ENCODE results near the gene H2BK1. TPM values are rescaled to one million over a fixed set of nuclear protein-coding genes. Genes with fewer than 3 reads are reported as not detected.
A peak's percentile ranks its signal among the peaks of the same experiment; 100 is the strongest.

Gene H2BK1
- total RNA-seq, 1 donor from 2014 or later: not detected

DNA sequence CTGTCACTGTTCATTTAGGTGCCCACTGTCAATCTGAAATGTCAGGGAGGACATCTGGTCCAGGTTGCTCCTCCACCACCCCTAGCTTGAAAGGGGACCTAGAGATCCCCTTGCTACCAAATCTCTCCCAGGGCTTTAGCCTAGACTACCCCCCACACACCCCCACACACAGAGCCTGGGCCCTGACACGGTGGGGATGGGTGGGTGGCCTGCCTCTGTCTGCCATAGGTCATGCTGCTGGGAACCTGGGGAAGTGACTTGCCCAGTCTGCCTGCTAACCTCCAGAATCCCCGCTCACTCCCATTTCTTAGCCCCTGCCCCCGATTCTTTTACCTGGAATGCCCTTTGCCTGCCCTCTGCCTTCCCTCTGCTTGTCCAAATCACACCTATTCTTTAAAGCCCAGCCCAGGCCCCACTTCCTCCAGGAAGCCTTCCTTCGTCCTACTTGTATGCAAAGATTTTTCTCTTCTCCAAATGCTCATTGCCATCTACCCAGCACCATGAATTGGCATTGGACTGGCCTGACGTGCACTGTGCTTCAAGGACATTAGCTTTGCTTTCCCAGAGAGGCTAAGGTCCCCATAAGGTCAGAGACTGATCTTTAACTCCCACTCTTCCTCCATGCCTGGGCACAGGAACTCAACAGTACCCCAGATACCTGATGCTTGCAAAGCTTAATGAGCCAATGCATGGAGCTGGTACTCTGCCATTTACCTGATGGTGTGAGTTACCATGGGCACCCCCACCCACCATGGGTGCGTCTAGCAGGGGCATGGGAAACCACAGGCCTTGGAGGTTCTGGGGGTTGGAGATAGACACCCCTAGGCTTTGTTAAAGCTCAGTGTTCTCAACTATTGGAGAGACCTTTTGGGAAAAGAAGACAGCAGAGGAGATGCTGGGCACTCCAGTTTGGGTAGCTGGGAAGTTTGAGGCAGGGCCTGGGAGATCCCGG lies 40.2 kb upstream of the H2BK1 start:
- peak overlapping the region; percentile 98 for H3K27ac Mint-ChIP-seq

GRCh38 chr7:151249732-151250072 lies 39.4 kb upstream of the H2BK1 start:
- H3K27me3 Mint-ChIP-seq (ENCODE audit: low read depth): no peaks in the 10 kb centered on the region
- peak overlapping the region; percentile 98 for H3K27ac Mint-ChIP-seq
- H3K4me3 Mint-ChIP-seq: peak overlapping the region; percentile 68
- no peaks in the 10 kb centered on the region for H3K36me3 Mint-ChIP-seq
- no peak for DNase-seq (ENCODE audit: low spot score in 2 of 2, unreplicated experiment in 2 of 2)
- no peak for TF ChIP-seq CTCF (IDR thresholded peaks at IDR 0.05; ENCODE audit: unreplicated experiment)
- H3K4me1 Mint-ChIP-seq: peaks cover 75% of the 10 kb centered on the region
- H3K9me3 Mint-ChIP-seq: no peaks in the 10 kb centered on the region

More for the DNA sequence above, 40.2 kb upstream of the H2BK1 start:
- DNase-seq (ENCODE audit: low spot score in 2 of 2, unreplicated experiment in 2 of 2): no peak
- peak overlapping the region; percentile 71 for H3K4me3 Mint-ChIP-seq
- no peaks in the 10 kb centered on the region for H3K9me3 Mint-ChIP-seq
- no peak for TF ChIP-seq CTCF (IDR thresholded peaks at IDR 0.05; ENCODE audit: unreplicated experiment)
- peaks cover 1% of the 10 kb centered on the region for H3K27me3 Mint-ChIP-seq (ENCODE audit: low read depth)
- H3K36me3 Mint-ChIP-seq: no peaks in the 10 kb centered on the region
- peaks cover 72% of the 10 kb centered on the region for H3K4me1 Mint-ChIP-seq

- Mint-ChIP-seq H3K9me3 (no peaks in the 10 kb centered on the region), H3K4me1 (peaks cover 76% of the 10 kb centered on the region), H3K36me3 (no peaks in the 10 kb centered on the region), H3K4me3 (peak overlapping the region; percentile 68), H3K27ac (peak overlapping the region; percentile 98), H3K27me3 (ENCODE audit: low read depth) (no peaks in the 10 kb centered on the region)
- no peak for DNase-seq (ENCODE audit: low spot score in 2 of 2, unreplicated experiment in 2 of 2)
- no peak for TF ChIP-seq CTCF (IDR thresholded peaks at IDR 0.05; ENCODE audit: unreplicated experiment)
Measured at GRCh38 chr7:151249034-151249731, 38.9 kb upstream of the H2BK1 start.

GRCh38 chr7:151248346-151249033 lies 38.2 kb upstream of the H2BK1 start, which contains the start of gene SMARCD3:
TSS of gene SMARCD3 (minus strand) at chr7:151248694. CDS start at chr7:151248562, 132 bp downstream.
- Mint-ChIP-seq H3K27me3 (ENCODE audit: low read depth) (no peaks in the 10 kb centered on the region), H3K9me3 (no peaks in the 10 kb centered on the region), H3K36me3 (no peaks in the 10 kb centered on the region), H3K27ac (peak within 1 kb of the TSS; percentile 99), H3K4me1 (peaks cover 72% of the 10 kb centered on the region), H3K4me3 (peak within 1 kb of the TSS; percentile 99)
- no peak for TF ChIP-seq CTCF (IDR thresholded peaks at IDR 0.05; ENCODE audit: unreplicated experiment)
- peak; percentile 64 to 84 for DNase-seq (ENCODE audit: low spot score in 2 of 2, unreplicated experiment in 2 of 2)

DNA sequence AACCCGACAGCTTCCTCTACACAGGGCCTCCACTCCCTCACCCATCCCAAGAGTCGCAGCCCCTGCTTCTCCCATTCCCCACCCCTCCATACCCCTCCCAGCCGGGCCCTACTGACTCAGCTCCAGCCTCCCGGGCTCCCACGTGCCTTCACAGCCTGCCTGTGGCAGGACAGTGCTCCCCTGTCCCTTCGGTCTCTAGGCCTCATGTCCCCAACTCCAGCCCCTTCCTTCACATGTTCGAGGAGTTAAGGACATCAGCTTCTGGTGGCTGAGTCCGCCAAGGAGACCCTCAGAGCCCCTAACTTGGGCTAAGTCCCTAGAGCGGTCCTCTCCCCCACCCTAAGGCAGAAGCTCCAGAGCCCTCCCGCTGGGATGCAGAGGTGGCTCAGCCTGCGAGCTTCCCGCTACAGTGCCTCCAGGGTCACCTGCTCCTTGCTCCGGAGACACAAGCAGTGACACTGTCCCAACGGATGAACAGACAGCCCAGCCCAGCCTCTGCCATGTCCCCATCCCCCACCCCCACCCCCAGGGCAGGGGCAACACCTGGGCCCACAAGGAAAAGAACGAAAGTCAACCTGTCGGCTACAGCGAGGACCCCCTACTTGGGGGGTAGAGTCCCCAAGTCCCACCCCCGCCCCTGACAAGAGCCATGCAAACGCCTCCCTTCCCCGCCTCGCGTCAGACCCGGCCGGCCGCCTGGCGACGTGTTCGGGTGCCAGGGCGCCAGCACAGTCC lies 37.5 kb upstream of the H2BK1 start:
- no peaks in the 10 kb centered on the region for H3K27me3 Mint-ChIP-seq (ENCODE audit: low read depth)
- no peak for DNase-seq (ENCODE audit: low spot score in 2 of 2, unreplicated experiment in 2 of 2)
- no peak for TF ChIP-seq CTCF (IDR thresholded peaks at IDR 0.05; ENCODE audit: unreplicated experiment)
- H3K4me3 Mint-ChIP-seq: peak overlapping the region; percentile 99
- peak overlapping the region; percentile 92 for H3K27ac Mint-ChIP-seq
- no peaks in the 10 kb centered on the region for H3K36me3 Mint-ChIP-seq
- no peaks in the 10 kb centered on the region for H3K9me3 Mint-ChIP-seq
- peaks cover 65% of the 10 kb centered on the region for H3K4me1 Mint-ChIP-seq

Data from mesothelial cell of epicardium (in vitro differentiated cells).